H1 (cell line): Measurements from ENCODE around the gene GNAQ. TPM values are rescaled to one million over a fixed set of nuclear protein-coding genes. Genes with fewer than 3 reads are reported as not detected.
"Not testable (repeated sequence)": the region's sequence is repeated elsewhere in the genome, so short reads cannot be mapped to it uniquely, and the experiment has no call there.

Experiments
- CTCF ChIA-PET: fragments of 300-600 bp; sonication (Branson Sonifier 250); formaldehyde crosslinking; loops from one replicate; lab custom pipeline; 2021; ENCODE audit not compliant: partially characterized antibody; lab: Charles Lee
- POLR2A ChIA-PET: fragments of 300-600 bp; sonication (Branson Sonifier 250); formaldehyde crosslinking; loops from one replicate; lab custom pipeline; 2021; ENCODE audit warnings: inconsistent platforms; ENCODE audit not compliant: partially characterized antibody; lab: Charles Lee
- DNase-seq, 2 experiments: peaks; one replicate each; pipeline versions ENCODE4 v3.0.0 to v3.0.0-alpha.2; 2010 to 2022; ENCODE audit warnings: low spot score in 2 of 2, low read depth in 1 of 2, mixed read lengths in 1 of 2
- FAIRE-seq: peaks from 2 replicates; lab custom pipeline; 2011; peaks lifted over from hg19 to GRCh38; lab: Jason Lieb, UNC
- H2AFZ ChIP-seq: 2 replicates; pipeline ENCODE4 v1.8.1; 2012; ENCODE audit warnings: low read length, inconsistent platforms
- H2AK5ac ChIP-seq: 2 replicates; pipeline ENCODE4 v1.6.1; 2013; ENCODE audit warnings: low read depth, low read length
- H2BK120ac ChIP-seq: replicated peaks from 2 replicates; pipeline ENCODE3; 2013; ENCODE audit warnings: low read depth, low read length, inconsistent platforms
- H2BK12ac ChIP-seq: 2 replicates; pipeline ENCODE4 v1.6.1; 2013; ENCODE audit warnings: low read depth, low read length
- H2BK15ac ChIP-seq: 2 replicates; pipeline ENCODE4 v1.6.1; 2013; ENCODE audit warnings: low read length
- H2BK20ac ChIP-seq: 2 replicates; pipeline ENCODE4 v1.6.1; 2013; ENCODE audit warnings: low read length
- H2BK5ac ChIP-seq: 2 replicates; pipeline ENCODE4 v1.6.1; 2013; ENCODE audit warnings: low read depth, low read length
- H3K14ac ChIP-seq: 2 replicates; pipeline ENCODE4 v1.6.1; 2013; ENCODE audit warnings: inconsistent platforms; ENCODE audit not compliant: insufficient read length
- H3K18ac ChIP-seq: 2 replicates; pipeline ENCODE4 v1.6.1; 2013; ENCODE audit warnings: low read length; ENCODE audit errors: extremely low read depth
- H3K23ac ChIP-seq: 2 replicates; pipeline ENCODE4 v1.6.1; 2013; ENCODE audit warnings: inconsistent platforms; ENCODE audit not compliant: insufficient read length
- H3K23me2 ChIP-seq: 2 replicates; pipeline ENCODE4 v1.6.1; 2013; ENCODE audit warnings: low read depth, low read length
- H3K27ac ChIP-seq: 2 replicates; pipeline ENCODE4 v1.6.1; 2011; ENCODE audit warnings: low read depth, low read length, inconsistent platforms
- H3K27me3 ChIP-seq, 4 experiments: replicated peaks in 1 of 4; 1 replicate in 1 of 4; 2 replicates in 3 of 4; pipeline versions ENCODE4 v1.6.1 to v1.8.1; 2011 to 2013; ENCODE audit warnings: low read length in 3 of 4, mild to moderate bottlenecking in 3 of 4, inconsistent platforms in 2 of 4, mixed read lengths in 2 of 4, moderate library complexity in 1 of 4; ENCODE audit not compliant: control insufficient read depth in 3 of 4, insufficient read depth in 3 of 4; ENCODE audit errors: extremely low read depth in 1 of 4
- H3K36me3 ChIP-seq, 4 experiments: 2 replicates each; pipeline versions ENCODE4 v1.6.1 to v1.8.1; 2011 to 2013; ENCODE audit warnings: mild to moderate bottlenecking in 4 of 4, low read length in 3 of 4, moderate library complexity in 2 of 4, control low read depth in 1 of 4, inconsistent platforms in 1 of 4; ENCODE audit not compliant: insufficient read depth in 4 of 4, control insufficient read depth in 2 of 4
- H3K4ac ChIP-seq: replicated peaks from 2 replicates; pipeline ENCODE3; 2013; ENCODE audit warnings: low read length, low read depth, mixed read lengths, inconsistent platforms; ENCODE audit not compliant: insufficient read length
- H3K4me1 ChIP-seq, 4 experiments: replicated peaks in 1 of 4; 1 replicate in 1 of 4; 2 replicates in 3 of 4; pipeline versions ENCODE4 v1.6.1 to v1.8.1; 2011 to 2013; ENCODE audit warnings: low read length in 3 of 4, inconsistent platforms in 2 of 4, mixed read lengths in 1 of 4; ENCODE audit not compliant: insufficient read depth in 4 of 4, control insufficient read depth in 3 of 4
- H3K4me2 ChIP-seq, 2 experiments: 2 replicates each; pipeline versions ENCODE4 v1.6.1 to v1.8.1; 2011 to 2013; ENCODE audit warnings: low read depth in 2 of 2, low read length in 2 of 2, control low read depth in 1 of 2, inconsistent platforms in 1 of 2, mild to moderate bottlenecking in 1 of 2; ENCODE audit not compliant: insufficient read depth in 1 of 2
- H3K4me3 ChIP-seq, 4 experiments: fragments of 200-600, 300-600 bp in 1 of 4; sonication (generic), shearing (Covaris generic), sonication (Bioruptor Twin) in 1 of 4; 2 replicates each; pipeline versions ENCODE4 v1.5.1 to v1.8.1; 2011 to 2016; ENCODE audit warnings: low read length in 4 of 4, low read depth in 3 of 4, control low read depth in 2 of 4, inconsistent platforms in 2 of 4, mild to moderate bottlenecking in 2 of 4, mixed read lengths in 1 of 4, moderate library complexity in 1 of 4; ENCODE audit not compliant: insufficient read depth in 2 of 4; ENCODE audit errors: extremely low read depth in 1 of 4
- H3K56ac ChIP-seq: replicated peaks from 2 replicates; pipeline ENCODE3; 2013; ENCODE audit warnings: low read depth, mild to moderate bottlenecking, mixed read lengths, low read length, inconsistent platforms; ENCODE audit not compliant: insufficient read length
- H3K79me1 ChIP-seq: 2 replicates; pipeline ENCODE4 v1.6.1; 2013; ENCODE audit warnings: low read depth, low read length, control low read depth
- H3K79me2 ChIP-seq, 2 experiments: 2 replicates each; pipeline versions ENCODE4 v1.6.1 to v1.8.1; 2012 to 2013; ENCODE audit warnings: low read length in 2 of 2, mild to moderate bottlenecking in 2 of 2, inconsistent platforms in 1 of 2; ENCODE audit not compliant: insufficient read depth in 2 of 2, control insufficient read depth in 1 of 2
- H3K9ac ChIP-seq, 4 experiments: replicated peaks in 1 of 4; 1 replicate in 1 of 4; 2 replicates in 3 of 4; pipeline versions ENCODE4 v1.6.1 to v1.8.1; 2011 to 2013; ENCODE audit warnings: low read depth in 3 of 4, low read length in 3 of 4, control low read depth in 2 of 4, mild to moderate bottlenecking in 2 of 4, moderate library complexity in 2 of 4, inconsistent platforms in 1 of 4; ENCODE audit errors: extremely low read depth in 1 of 4
- H3K9me3 ChIP-seq, 2 experiments: 2 replicates each; pipeline versions ENCODE4 v1.6.1 to v1.8.1; 2012 to 2013; ENCODE audit warnings: mild to moderate bottlenecking in 2 of 2, moderate library complexity in 2 of 2, control low read depth in 1 of 2, inconsistent platforms in 1 of 2, low read depth in 1 of 2, low read length in 1 of 2, mixed read lengths in 1 of 2; ENCODE audit not compliant: insufficient read depth in 2 of 2
- H4K20me1 ChIP-seq, 2 experiments: replicated peaks in 1 of 2; 2 replicates each; pipeline versions ENCODE3 to v1.8.1; 2011 to 2013; ENCODE audit warnings: inconsistent platforms in 2 of 2, low read length in 2 of 2, mild to moderate bottlenecking in 1 of 2; ENCODE audit not compliant: insufficient read depth in 2 of 2, control insufficient read depth in 1 of 2
- H4K5ac ChIP-seq: 2 replicates; pipeline ENCODE4 v1.6.1; 2013; ENCODE audit warnings: low read length, low read depth, mixed read lengths, inconsistent platforms; ENCODE audit not compliant: insufficient read length
- H4K8ac ChIP-seq: 2 replicates; pipeline ENCODE4 v1.8.0; 2013; ENCODE audit warnings: mild to moderate bottlenecking, moderate library complexity, low read length, inconsistent platforms; ENCODE audit not compliant: insufficient read depth; ENCODE audit errors: extremely low read depth
- H4K91ac ChIP-seq: replicated peaks from 2 replicates; pipeline ENCODE3; 2013; ENCODE audit warnings: low read length, mixed read lengths, inconsistent platforms; ENCODE audit not compliant: insufficient read length
- WGBS, 2 experiments: shearing (Covaris generic) in 1 of 2; methylation state at CpG; one replicate each; pipeline versions ENCODE4 v1.1.6 to v1.1.7; 2013 to 2015; ENCODE audit warnings: low lambda C conversion rate in 2 of 2, mixed read lengths in 2 of 2, inconsistent platforms in 1 of 2, low coverage in 1 of 2, missing lambda C conversion rate in 1 of 2; ENCODE audit not compliant: insufficient replicate concordance in 2 of 2, insufficient coverage in 1 of 2, insufficient read length in 1 of 2; ENCODE audit errors: extremely low coverage in 1 of 2, missing lambda C conversion rate in 1 of 2; 5-methylcytosine and 5-hydroxymethylcytosine counted together
- polyA plus RNA-seq, 7 experiments: library from polyadenylated mRNA; depleted of rRNA in 3 of 7; stranded (reverse) in 5 of 7; unstranded in 2 of 7; fragments of >200 nt in 5 of 7; fragments of 200-250 nt in 2 of 7; gene quantifications; 1 replicate in 5 of 7; 2 replicates in 1 of 7; 4 replicates in 1 of 7; pipeline versions ENCODE4 v1.2.1 to v1.2.3, GENCODE V29; 2011 to 2013; ENCODE audit warnings: missing spikeins in 2 of 7, mixed read lengths in 2 of 7
- total RNA-seq: library from RNA; stranded (reverse); fragmentation: NEBNext Ultra II Directional; extraction: Animal tissue kit (Norgen Biotek cat#: 25700); gene quantifications from 2 replicates; pipeline ENCODE4 v1.2.1, GENCODE V29; 2021

Gene GNAQ
- total and polyA plus RNA-seq, 2 of the 8 experiments (the other 6 are each of a cell fraction or from before 2014, with no cell fraction given) = 22.8 to 63.8 TPM

- CTCF ChIA-PET, H2AFZ ChIP-seq, H3K27me3 ChIP-seq, H2BK120ac ChIP-seq, H3K27ac ChIP-seq, H3K23me2 ChIP-seq, H3K56ac ChIP-seq, H4K5ac ChIP-seq, H3K9ac ChIP-seq, H3K23ac ChIP-seq, H2AK5ac ChIP-seq, H2BK20ac ChIP-seq, H3K79me1 ChIP-seq, H4K91ac ChIP-seq, POLR2A ChIA-PET, H2BK12ac ChIP-seq, H4K8ac ChIP-seq, H4K20me1 ChIP-seq, H3K14ac ChIP-seq, H3K4me1 ChIP-seq, DNase-seq, H3K79me2 ChIP-seq, H3K4ac ChIP-seq, FAIRE-seq, H2BK5ac ChIP-seq, H3K4me3 ChIP-seq, H3K4me2 ChIP-seq, H2BK15ac ChIP-seq, H3K36me3 ChIP-seq, H3K18ac ChIP-seq: not testable (repeated sequence)
- WGBS, 2 experiments = 97% methylated on average over 24 of the region's 52 CpGs; no CpG with 5 or more reads in 1 of the 2 experiments
- peaks cover 0 to 13% of the 10 kb centered on the region in 2 experiments; a peak in 1 of 4 replicates for H3K9me3 ChIP-seq
Measured at GRCh38 chr9:77702521-77703390, 328.9 kb downstream of the GNAQ start.
